Liver (tissue), 9 donors: ENCODE measurements around the gene CHRNA4. TPM values are rescaled to one million over a fixed set of nuclear protein-coding genes. Genes with fewer than 3 reads are reported as not detected.

Experiments
- DNase-seq: peaks from one replicate; pipeline ENCODE4 v3.0.0-alpha.2; 2017; ENCODE audit warnings: low spot score
- H3K27ac ChIP-seq, 2 donors: one replicate each; pipeline ENCODE4 v1.7.0; 2013; ENCODE audit warnings: inconsistent platforms in 2 of 2, low read length in 2 of 2, control low read depth in 1 of 2, low read depth in 1 of 2, mild to moderate bottlenecking in 1 of 2
- H3K27me3 ChIP-seq, 4 donors: one replicate each; pipeline versions ENCODE4 v1.6.1 to v1.7.0; 2013; ENCODE audit warnings: low read length in 3 of 4, inconsistent platforms in 1 of 4, mild to moderate bottlenecking in 1 of 4, moderate library complexity in 1 of 4; ENCODE audit not compliant: control insufficient read depth in 4 of 4, insufficient read depth in 4 of 4
- H3K36me3 ChIP-seq, 4 donors: one replicate each; pipeline versions ENCODE4 v1.6.1 to v1.7.0; 2013; ENCODE audit warnings: low read length in 3 of 4, mild to moderate bottlenecking in 3 of 4, low read depth in 1 of 4, moderate library complexity in 1 of 4; ENCODE audit not compliant: control insufficient read depth in 4 of 4, insufficient read depth in 3 of 4
- H3K4me1 ChIP-seq, 4 donors: one replicate each; pipeline versions ENCODE4 v1.6.1 to v1.7.0; 2013; ENCODE audit warnings: low read length in 3 of 4, mild to moderate bottlenecking in 3 of 4, moderate library complexity in 1 of 4; ENCODE audit not compliant: control insufficient read depth in 4 of 4, insufficient read depth in 4 of 4
- H3K4me3 ChIP-seq, 3 donors: one replicate each; pipeline versions ENCODE4 v1.6.1 to v1.7.0; 2013; ENCODE audit warnings: low read length in 3 of 3, control low read depth in 1 of 3, low read depth in 1 of 3, mild to moderate bottlenecking in 1 of 3
- H3K9ac ChIP-seq, 2 donors: one replicate each; pipeline ENCODE4 v1.7.0; 2013; ENCODE audit warnings: low read length in 2 of 2, mild to moderate bottlenecking in 2 of 2, moderate library complexity in 2 of 2, control low read depth in 1 of 2, low read depth in 1 of 2
- H3K9me3 ChIP-seq, 4 donors: one replicate each; pipeline versions ENCODE4 v1.6.1 to v1.7.0; 2013; ENCODE audit warnings: low read length in 3 of 4; ENCODE audit not compliant: control insufficient read depth in 4 of 4
- ATF3 ChIP-seq: IDR thresholded peaks from 2 replicates; pipeline ENCODE4 v1.6.1; 2016; ENCODE audit warnings: antibody characterized with exemption
- EGR1 ChIP-seq, 2 donors: IDR thresholded peaks; 2 replicates each; pipeline ENCODE4 v1.6.1; 2016 to 2018; ENCODE audit warnings: antibody characterized with exemption in 2 of 2, low read depth in 2 of 2
- FOXA2 ChIP-seq: IDR thresholded peaks from 2 replicates; pipeline ENCODE4 v1.6.1; 2016; ENCODE audit warnings: antibody characterized with exemption
- GABPA ChIP-seq, 2 donors: IDR thresholded peaks in 1 of 2; conservative IDR thresholded peaks in 1 of 2; 2 replicates each; pipeline ENCODE4 v1.6.1; 2016; ENCODE audit warnings: antibody characterized with exemption in 2 of 2, mild to moderate bottlenecking in 1 of 2, moderate library complexity in 1 of 2
- HNF4A ChIP-seq, 2 donors: conservative IDR thresholded peaks; 2 replicates each; pipeline ENCODE4 v1.6.1; 2016; ENCODE audit warnings: antibody characterized with exemption in 2 of 2, mild to moderate bottlenecking in 2 of 2
- HNF4G ChIP-seq: IDR thresholded peaks from 2 replicates; pipeline ENCODE4 v1.6.1; 2016; ENCODE audit warnings: antibody characterized with exemption
- JUND ChIP-seq, 2 donors: IDR thresholded peaks; 2 replicates each; pipeline ENCODE4 v1.6.1; 2016; ENCODE audit warnings: antibody characterized with exemption in 2 of 2
- NR2F2 ChIP-seq: IDR thresholded peaks from 2 replicates; pipeline ENCODE4 v1.6.1; 2016; ENCODE audit warnings: antibody characterized with exemption
- RAD21 ChIP-seq, 2 donors: IDR thresholded peaks; 2 replicates each; pipeline ENCODE4 v1.6.1; 2016; ENCODE audit warnings: antibody characterized with exemption in 2 of 2, mild to moderate bottlenecking in 2 of 2
- RXRA ChIP-seq, 2 donors: IDR thresholded peaks; 2 replicates each; pipeline ENCODE4 v1.6.1; 2017 to 2018; ENCODE audit warnings: antibody characterized with exemption in 2 of 2, mild to moderate bottlenecking in 1 of 2
- SP1 ChIP-seq: IDR thresholded peaks from 2 replicates; pipeline ENCODE4 v1.6.1; 2018; ENCODE audit warnings: antibody characterized with exemption, mild to moderate bottlenecking
- TAF1 ChIP-seq: conservative IDR thresholded peaks from 2 replicates; pipeline ENCODE4 v1.6.1; 2016; ENCODE audit warnings: antibody characterized with exemption, mild to moderate bottlenecking
- WGBS: extraction: QIAGEN DNeasy Blood & Tissue Kit; methylation state at CpG from one replicate; pipeline ENCODE4 v1.1.7; 2013; 5-methylcytosine and 5-hydroxymethylcytosine counted together
- polyA plus RNA-seq, 2 donors: library from polyadenylated mRNA; stranded (reverse) in 1 of 2; unstranded in 1 of 2; fragments of 200-250 nt in 1 of 2; fragments of >200 nt in 1 of 2; fragmentation: Nextera tagmentation in 1 of 2; extraction: Ambion mirVana in 1 of 2; gene quantifications; one replicate each; pipeline versions ENCODE4 v1.2.1 to v1.2.3, GENCODE V29; 2013 to 2015
- total RNA-seq, 2 donors: library from RNA; depleted of rRNA; stranded (reverse); fragments of >200 nt; gene quantifications; one replicate each; pipeline ENCODE4 v1.2.3, GENCODE V29; 2014
- TF ChIP-seq, protein P1 (sequence below): IDR thresholded peaks from 2 replicates; pipeline ENCODE4 v1.6.1; 2016; ENCODE audit warnings: antibody characterized with exemption
- TF ChIP-seq, protein P2 (sequence below): IDR thresholded peaks from 2 replicates; pipeline ENCODE4 v1.6.1; 2016; ENCODE audit warnings: antibody characterized with exemption
- TF ChIP-seq, protein P3 (sequence below): IDR thresholded peaks from 2 replicates; pipeline ENCODE4 v1.6.1; 2016; ENCODE audit warnings: antibody characterized with exemption, mild to moderate bottlenecking
- TF ChIP-seq, protein P4 (sequence below): fragments of 150-350 bp; IDR thresholded peaks from 2 replicates; pipeline ENCODE4 v1.5.1; 2017; ENCODE audit warnings: improper control_type of control experiment, low read depth, low read length; ENCODE audit not compliant: missing input control
- donor health status: healthy.
- donor health status: healthy.
- donor health status: healthy.
- donor health status: healthy.
- donor health status: healthy.

Gene CHRNA4
- total and polyA plus RNA-seq, 4 donors, result 3.2 to 23.3 (median 6.4) TPM; not detected in 1

DNA sequence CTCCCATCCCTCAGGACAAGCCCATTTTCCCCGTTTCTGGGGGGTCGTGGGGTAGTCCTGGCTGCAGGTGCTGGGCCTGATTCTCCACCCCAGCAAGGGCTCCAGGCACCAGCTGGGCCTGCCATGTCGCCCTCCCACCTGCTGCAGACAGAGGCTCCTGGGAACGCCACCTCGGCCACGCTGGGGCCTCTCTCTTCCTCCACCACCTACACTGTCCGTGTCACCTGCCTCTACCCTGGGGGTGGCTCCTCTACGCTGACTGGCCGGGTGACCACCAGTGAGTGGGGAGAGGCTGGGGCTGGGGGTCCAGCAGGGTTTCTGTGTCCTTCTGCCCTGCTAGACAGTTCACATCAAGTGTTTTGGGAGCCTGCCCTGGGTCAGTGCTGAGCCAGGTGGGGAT lies 48.9 kb downstream of the CHRNA4 start:
- no peak for TF ChIP-seq HNF4A (conservative IDR thresholded peaks at IDR 0.05)
- TF ChIP-seq, protein P1, sequence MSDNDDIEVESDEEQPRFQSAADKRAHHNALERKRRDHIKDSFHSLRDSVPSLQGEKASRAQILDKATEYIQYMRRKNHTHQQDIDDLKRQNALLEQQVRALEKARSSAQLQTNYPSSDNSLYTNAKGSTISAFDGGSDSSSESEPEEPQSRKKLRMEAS, result no peak
- TF ChIP-seq, protein P2, sequence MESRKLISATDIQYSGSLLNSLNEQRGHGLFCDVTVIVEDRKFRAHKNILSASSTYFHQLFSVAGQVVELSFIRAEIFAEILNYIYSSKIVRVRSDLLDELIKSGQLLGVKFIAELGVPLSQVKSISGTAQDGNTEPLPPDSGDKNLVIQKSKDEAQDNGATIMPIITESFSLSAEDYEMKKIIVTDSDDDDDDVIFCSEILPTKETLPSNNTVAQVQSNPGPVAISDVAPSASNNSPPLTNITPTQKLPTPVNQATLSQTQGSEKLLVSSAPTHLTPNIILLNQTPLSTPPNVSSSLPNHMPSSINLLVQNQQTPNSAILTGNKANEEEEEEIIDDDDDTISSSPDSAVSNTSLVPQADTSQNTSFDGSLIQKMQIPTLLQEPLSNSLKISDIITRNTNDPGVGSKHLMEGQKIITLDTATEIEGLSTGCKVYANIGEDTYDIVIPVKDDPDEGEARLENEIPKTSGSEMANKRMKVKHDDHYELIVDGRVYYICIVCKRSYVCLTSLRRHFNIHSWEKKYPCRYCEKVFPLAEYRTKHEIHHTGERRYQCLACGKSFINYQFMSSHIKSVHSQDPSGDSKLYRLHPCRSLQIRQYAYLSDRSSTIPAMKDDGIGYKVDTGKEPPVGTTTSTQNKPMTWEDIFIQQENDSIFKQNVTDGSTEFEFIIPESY, result no peak
- TF ChIP-seq RXRA (IDR thresholded peaks at IDR 0.05), result no peak
- DNase-seq, result no peak
- no peak overlapping the region for H3K27ac ChIP-seq
- H3K27me3 ChIP-seq, result peaks cover 0 to 2% (median 0%) of the 10 kb centered on the region in 4 donors
- no peaks in the 10 kb centered on the region for H3K9me3 ChIP-seq
- 74% methylated on average over 9 of the region's 9 CpGs for WGBS
- H3K9ac ChIP-seq, result no peak overlapping the region
- H3K4me1 ChIP-seq, result no peaks in the 10 kb centered on the region
- no peaks in the 10 kb centered on the region for H3K36me3 ChIP-seq
- H3K4me3 ChIP-seq, result no peak overlapping the region

- H3K4me1 ChIP-seq, result no peaks in the 10 kb centered on the region
- TF ChIP-seq JUND (IDR thresholded peaks at IDR 0.05) (no peak), SP1 (no peak), FOXA2 (no peak), ATF3 (no peak), HNF4A (conservative IDR thresholded peaks at IDR 0.05) (no peak), TAF1 (no peak), EGR1 (IDR thresholded peaks at IDR 0.05; ENCODE audit: low read depth in 2 of 2) (no peak), NR2F2 (no peak), RXRA (IDR thresholded peaks at IDR 0.05) (no peak), HNF4G (no peak), RAD21 (IDR thresholded peaks at IDR 0.05) (no peak), GABPA (IDR thresholded peaks at IDR 0.05 in 1 of 2, conservative IDR thresholded peaks at IDR 0.05 in 1 of 2) (no peak)
- TF ChIP-seq, protein P1, result no peak
- TF ChIP-seq, protein P3, sequence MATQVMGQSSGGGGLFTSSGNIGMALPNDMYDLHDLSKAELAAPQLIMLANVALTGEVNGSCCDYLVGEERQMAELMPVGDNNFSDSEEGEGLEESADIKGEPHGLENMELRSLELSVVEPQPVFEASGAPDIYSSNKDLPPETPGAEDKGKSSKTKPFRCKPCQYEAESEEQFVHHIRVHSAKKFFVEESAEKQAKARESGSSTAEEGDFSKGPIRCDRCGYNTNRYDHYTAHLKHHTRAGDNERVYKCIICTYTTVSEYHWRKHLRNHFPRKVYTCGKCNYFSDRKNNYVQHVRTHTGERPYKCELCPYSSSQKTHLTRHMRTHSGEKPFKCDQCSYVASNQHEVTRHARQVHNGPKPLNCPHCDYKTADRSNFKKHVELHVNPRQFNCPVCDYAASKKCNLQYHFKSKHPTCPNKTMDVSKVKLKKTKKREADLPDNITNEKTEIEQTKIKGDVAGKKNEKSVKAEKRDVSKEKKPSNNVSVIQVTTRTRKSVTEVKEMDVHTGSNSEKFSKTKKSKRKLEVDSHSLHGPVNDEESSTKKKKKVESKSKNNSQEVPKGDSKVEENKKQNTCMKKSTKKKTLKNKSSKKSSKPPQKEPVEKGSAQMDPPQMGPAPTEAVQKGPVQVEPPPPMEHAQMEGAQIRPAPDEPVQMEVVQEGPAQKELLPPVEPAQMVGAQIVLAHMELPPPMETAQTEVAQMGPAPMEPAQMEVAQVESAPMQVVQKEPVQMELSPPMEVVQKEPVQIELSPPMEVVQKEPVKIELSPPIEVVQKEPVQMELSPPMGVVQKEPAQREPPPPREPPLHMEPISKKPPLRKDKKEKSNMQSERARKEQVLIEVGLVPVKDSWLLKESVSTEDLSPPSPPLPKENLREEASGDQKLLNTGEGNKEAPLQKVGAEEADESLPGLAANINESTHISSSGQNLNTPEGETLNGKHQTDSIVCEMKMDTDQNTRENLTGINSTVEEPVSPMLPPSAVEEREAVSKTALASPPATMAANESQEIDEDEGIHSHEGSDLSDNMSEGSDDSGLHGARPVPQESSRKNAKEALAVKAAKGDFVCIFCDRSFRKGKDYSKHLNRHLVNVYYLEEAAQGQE, result no peak
- TF ChIP-seq, protein P2, result no peak
- TF ChIP-seq, protein P4, sequence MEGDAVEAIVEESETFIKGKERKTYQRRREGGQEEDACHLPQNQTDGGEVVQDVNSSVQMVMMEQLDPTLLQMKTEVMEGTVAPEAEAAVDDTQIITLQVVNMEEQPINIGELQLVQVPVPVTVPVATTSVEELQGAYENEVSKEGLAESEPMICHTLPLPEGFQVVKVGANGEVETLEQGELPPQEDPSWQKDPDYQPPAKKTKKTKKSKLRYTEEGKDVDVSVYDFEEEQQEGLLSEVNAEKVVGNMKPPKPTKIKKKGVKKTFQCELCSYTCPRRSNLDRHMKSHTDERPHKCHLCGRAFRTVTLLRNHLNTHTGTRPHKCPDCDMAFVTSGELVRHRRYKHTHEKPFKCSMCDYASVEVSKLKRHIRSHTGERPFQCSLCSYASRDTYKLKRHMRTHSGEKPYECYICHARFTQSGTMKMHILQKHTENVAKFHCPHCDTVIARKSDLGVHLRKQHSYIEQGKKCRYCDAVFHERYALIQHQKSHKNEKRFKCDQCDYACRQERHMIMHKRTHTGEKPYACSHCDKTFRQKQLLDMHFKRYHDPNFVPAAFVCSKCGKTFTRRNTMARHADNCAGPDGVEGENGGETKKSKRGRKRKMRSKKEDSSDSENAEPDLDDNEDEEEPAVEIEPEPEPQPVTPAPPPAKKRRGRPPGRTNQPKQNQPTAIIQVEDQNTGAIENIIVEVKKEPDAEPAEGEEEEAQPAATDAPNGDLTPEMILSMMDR, result no peak
- 73% methylated on average over 18 of the region's 18 CpGs for WGBS
- H3K4me3 ChIP-seq, result no peak overlapping the region
- H3K27me3 ChIP-seq, result peaks cover 0 to 2% (median 0%) of the 10 kb centered on the region in 4 donors
- H3K9me3 ChIP-seq, result no peaks in the 10 kb centered on the region
- H3K9ac ChIP-seq, result no peak overlapping the region
- DNase-seq, result no peak
- H3K27ac ChIP-seq, result no peak overlapping the region
- no peaks in the 10 kb centered on the region for H3K36me3 ChIP-seq
Observed at GRCh38 chr20:63311833-63312243, 49.3 kb downstream of the CHRNA4 start.
